GM23338 (cell line): Measurements from ENCODE around the gene CD6. TPM values are rescaled to one million over a fixed set of nuclear protein-coding genes. Genes with fewer than 3 reads are reported as not detected.

ENCODE experiments used
- ATAC-seq: fragments of 200-7000 bp; cut with Tn5 transposase; 3 replicates; pipeline ENCODE4 v1.9.1; 2020
- DNase-seq: peaks from one replicate; pipeline ENCODE4 v3.0.0-alpha.2; 2015; ENCODE audit warnings: low spot score
- H2AFZ ChIP-seq: fragments of 200-600 bp; sonication (generic); 2 replicates; pipeline ENCODE4 v1.8.0; 2016; ENCODE audit warnings: antibody characterized with exemption, mild to moderate bottlenecking, moderate library complexity
- H3F3A ChIP-seq: fragments of 200-600 bp; sonication (generic); replicated peaks from 2 replicates; pipeline ENCODE4 v1.8.0; 2017; ENCODE audit warnings: antibody characterized with exemption, mixed run types, low read depth
- H3K27ac ChIP-seq: fragments of 200-600 bp; sonication (generic); 2 replicates; pipeline ENCODE4 v1.6.1; 2016; ENCODE audit warnings: low read depth
- H3K27me3 ChIP-seq: fragments of 200-600 bp; sonication (generic); 2 replicates; pipeline ENCODE4 v1.8.0; 2016; ENCODE audit warnings: mild to moderate bottlenecking, mixed run types, moderate library complexity; ENCODE audit not compliant: insufficient read depth
- H3K36me3 ChIP-seq: fragments of 200-600 bp; sonication (generic); 2 replicates; pipeline ENCODE4 v1.8.0; 2016; ENCODE audit warnings: mild to moderate bottlenecking; ENCODE audit not compliant: insufficient read depth
- H3K4me1 ChIP-seq: fragments of 200-600 bp; sonication (generic); 2 replicates; pipeline ENCODE4 v1.8.0; 2016; ENCODE audit warnings: mild to moderate bottlenecking, moderate library complexity; ENCODE audit not compliant: insufficient read depth
- H3K4me2 ChIP-seq: fragments of 200-600 bp; sonication (generic); 2 replicates; pipeline ENCODE4 v1.7.1; 2017; ENCODE audit warnings: mixed run types
- H3K4me3 ChIP-seq: fragments of 200-600 bp; sonication (generic); 2 replicates; pipeline ENCODE4 v1.6.1; 2016; ENCODE audit warnings: mixed run types
- H3K79me2 ChIP-seq: fragments of 200-600 bp; sonication (generic); replicated peaks from 2 replicates; pipeline ENCODE4 v1.8.0; 2017; ENCODE audit warnings: mild to moderate bottlenecking; ENCODE audit not compliant: insufficient read depth
- H3K9me2 ChIP-seq: fragments of 200-600 bp; sonication (generic); 2 replicates; pipeline ENCODE4 v1.8.0; 2017; ENCODE audit not compliant: insufficient read depth
- H4K20me1 ChIP-seq: fragments of 200-600 bp; sonication (generic); replicated peaks from 2 replicates; pipeline ENCODE4 v1.8.0; 2017; ENCODE audit warnings: mild to moderate bottlenecking; ENCODE audit not compliant: insufficient read depth
- H3K27ac Mint-ChIP-seq: 2 replicates; pipeline ENCODE4 v1.8.0; 2020; ENCODE audit warnings: inconsistent platforms, mild to moderate bottlenecking, moderate library complexity, mixed read lengths
- H3K27me3 Mint-ChIP-seq: 3 replicates; pipeline ENCODE4 v1.8.0; 2022; ENCODE audit warnings: low read depth, mild to moderate bottlenecking, moderate library complexity, mixed read lengths, inconsistent platforms; ENCODE audit not compliant: insufficient read depth, poor library complexity
- H3K36me3 Mint-ChIP-seq: 3 replicates; pipeline ENCODE4 v1.8.0; 2021; ENCODE audit warnings: low read depth, mild to moderate bottlenecking, inconsistent platforms, moderate library complexity, mixed read lengths
- H3K4me1 Mint-ChIP-seq: 3 replicates; pipeline ENCODE4 v1.8.0; 2020; ENCODE audit warnings: mild to moderate bottlenecking, inconsistent platforms, mixed read lengths
- H3K4me3 Mint-ChIP-seq: 3 replicates; pipeline ENCODE4 v1.8.0; 2021; ENCODE audit warnings: moderate library complexity, mild to moderate bottlenecking, inconsistent platforms, mixed read lengths
- H3K9me3 Mint-ChIP-seq: 3 replicates; pipeline ENCODE4 v1.8.0; 2020; ENCODE audit warnings: moderate library complexity, mild to moderate bottlenecking, inconsistent platforms, mixed read lengths
- CTCF ChIP-seq, 2 experiments: fragments of 200-600 bp in 1 of 2; sonication (generic) in 1 of 2; conservative IDR thresholded peaks; 2 replicates each; pipeline versions ENCODE4 v1.5.1 to v1.6.1; 2016 to 2017; ENCODE audit warnings: antibody characterized with exemption in 2 of 2, low read depth in 2 of 2, mild to moderate bottlenecking in 2 of 2, moderate library complexity in 1 of 2
- JUNB ChIP-seq: IDR thresholded peaks from one replicate; pipeline ENCODE4 v1.6.1; 2016; ENCODE audit warnings: antibody characterized with exemption; ENCODE audit not compliant: unreplicated experiment
- NANOG ChIP-seq: IDR thresholded peaks from 2 replicates; pipeline ENCODE4 v1.6.1; 2016; ENCODE audit warnings: antibody characterized with exemption, borderline replicate concordance
- POLR2AphosphoS5 ChIP-seq: IDR thresholded peaks from 2 replicates; pipeline ENCODE4 v1.6.1; 2016; ENCODE audit warnings: antibody characterized with exemption, low read depth
- ZNF114 ChIP-seq: fragments of 250-450 bp; sonication (Bioruptor Pico); IDR thresholded peaks from 2 replicates; pipeline ENCODE4 v1.5.0; 2020; ENCODE audit warnings: mild to moderate bottlenecking, moderate library complexity
- polyA plus RNA-seq: library from polyadenylated mRNA; unstranded; fragments of >200 nt; fragmentation: Nextera tagmentation; extraction: Ambion mirVana; gene quantifications from 2 replicates; pipeline ENCODE4 v1.2.1, GENCODE V29; 2016
- total RNA-seq: library from RNA; depleted of rRNA; stranded (reverse); fragments of >200 nt; shearing (Covaris generic); gene quantifications from 2 replicates; pipeline ENCODE4 v1.2.3, GENCODE V29; 2014

The CD6 gene
- total and polyA plus RNA-seq, 2 experiments from 2014 or later: 0.49 TPM; not detected in 1

- Mint-ChIP-seq H3K4me1 (peaks cover 26% of the 10 kb centered on the region), H3K27me3 (peaks cover 70% of the 10 kb centered on the region), H3K36me3 (no peaks in the 10 kb centered on the region), H3K9me3 (no peaks in the 10 kb centered on the region; the same call in 2 of the 3 replicates), H3K27ac (no peak overlapping the region), H3K4me3 (peak overlapping the region; percentile 76)
- H3K4me2 ChIP-seq: peak overlapping the region; percentile 89
- TF ChIP-seq JUNB: no peak
- peak; percentile 39; the same call in 1 of the 2 replicates for TF ChIP-seq POLR2AphosphoS5
- TF ChIP-seq NANOG: no peak
- peak overlapping the region; percentile 59 for H3K4me3 ChIP-seq
- no peaks in the 10 kb centered on the region; the same call in 1 of the 2 replicates for H4K20me1 ChIP-seq
- H2AFZ ChIP-seq: peak overlapping the region; percentile 97
- no peaks in the 10 kb centered on the region for H3K79me2 ChIP-seq
- peak; percentile 87 for ATAC-seq
- H3F3A ChIP-seq: no peaks in the 10 kb centered on the region
- H3K27ac ChIP-seq: no peak overlapping the region
- no peaks in the 10 kb centered on the region for H3K9me2 ChIP-seq
- no peaks in the 10 kb centered on the region for H3K36me3 ChIP-seq
- peaks cover 80% of the 10 kb centered on the region for H3K27me3 ChIP-seq
- DNase-seq: peak; percentile 96
- peaks cover 4% of the 10 kb centered on the region; the same call in 1 of the 2 replicates for H3K4me1 ChIP-seq
Measured at GRCh38 chr11:61007956-61008896, 36.7 kb downstream of the CD6 start.

DNA sequence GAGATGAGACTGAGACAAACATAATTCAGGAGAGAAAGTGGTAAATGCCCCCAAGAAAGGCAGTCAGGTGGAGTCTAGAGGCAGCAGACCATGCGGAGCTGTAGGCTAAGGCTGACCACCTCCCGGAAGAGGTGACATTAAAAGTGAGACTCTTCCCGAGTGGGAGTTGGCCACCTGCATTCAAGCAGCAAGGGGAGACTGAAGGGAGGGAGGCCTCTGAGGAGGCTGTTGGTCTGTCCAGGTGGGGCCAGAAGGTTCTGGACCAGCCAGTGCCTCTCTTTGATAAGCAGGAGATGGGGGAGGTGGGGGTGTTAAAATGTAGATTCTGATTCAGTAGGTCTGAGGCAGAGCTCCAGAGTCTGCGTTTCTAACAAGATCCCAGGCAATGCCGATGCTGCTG, 37.5 kb downstream of the CD6 start:
- Mint-ChIP-seq H3K36me3 (no peaks in the 10 kb centered on the region), H3K27ac (no peak overlapping the region), H3K4me1 (peaks cover 24% of the 10 kb centered on the region), H3K27me3 (peaks cover 69% of the 10 kb centered on the region), H3K4me3 (peak overlapping the region; percentile 76; the same call in 1 of the 3 replicates), H3K9me3 (no peaks in the 10 kb centered on the region; the same call in 2 of the 3 replicates)
- no peaks in the 10 kb centered on the region; the same call in 1 of the 2 replicates for H4K20me1 ChIP-seq
- no peak overlapping the region for H3K27ac ChIP-seq
- H3K4me2 ChIP-seq: peak overlapping the region; percentile 89; the same call in 1 of the 2 replicates
- DNase-seq (no peak), ATAC-seq (no peak)
- H3K79me2 ChIP-seq: no peaks in the 10 kb centered on the region
- H3K9me2 ChIP-seq: no peaks in the 10 kb centered on the region
- TF ChIP-seq ZNF114 (CRISPR knock-in tag): no peak
- peak overlapping the region; percentile 59; the same call in 1 of the 2 replicates for H3K4me3 ChIP-seq
- H2AFZ ChIP-seq: no peak overlapping the region
- peaks cover 4% of the 10 kb centered on the region; the same call in 1 of the 2 replicates for H3K4me1 ChIP-seq
- H3K27me3 ChIP-seq: peaks cover 77% of the 10 kb centered on the region
- H3F3A ChIP-seq: no peaks in the 10 kb centered on the region
- H3K36me3 ChIP-seq: no peaks in the 10 kb centered on the region

DNA sequence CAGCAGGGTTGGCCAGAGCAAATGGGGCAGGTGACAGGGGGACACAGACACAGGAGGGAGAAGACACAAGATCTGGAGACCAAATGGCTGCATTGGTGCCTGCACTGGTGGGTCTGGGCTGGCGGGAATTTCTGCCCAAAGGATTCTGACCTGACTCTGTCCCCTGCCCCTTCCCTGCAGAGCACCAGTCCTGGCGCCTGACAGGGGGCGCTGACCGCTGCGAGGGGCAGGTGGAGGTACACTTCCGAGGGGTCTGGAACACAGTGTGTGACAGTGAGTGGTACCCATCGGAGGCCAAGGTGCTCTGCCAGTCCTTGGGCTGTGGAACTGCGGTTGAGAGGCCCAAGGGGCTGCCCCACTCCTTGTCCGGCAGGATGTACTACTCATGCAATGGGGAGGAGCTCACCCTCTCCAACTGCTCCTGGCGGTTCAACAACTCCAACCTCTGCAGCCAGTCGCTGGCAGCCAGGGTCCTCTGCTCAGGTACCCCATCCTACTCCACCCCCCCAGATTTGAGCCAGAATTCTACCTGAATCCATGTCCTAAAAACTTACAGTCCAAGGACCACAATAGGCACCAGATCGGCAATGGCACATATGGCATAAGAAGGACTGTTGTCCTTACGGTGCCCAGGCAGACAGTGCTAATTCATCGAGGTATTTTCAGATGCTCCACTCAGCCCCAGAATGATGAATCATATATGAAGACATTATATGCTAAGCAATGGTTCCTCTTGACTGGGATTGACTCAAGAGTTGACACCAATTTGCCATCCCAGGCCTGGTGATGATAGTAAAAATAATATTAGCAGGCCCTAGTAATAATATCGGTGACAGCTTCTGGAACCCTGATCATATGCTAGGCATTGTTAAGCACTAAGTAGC, 38.2 kb downstream of the CD6 start:
- Histone ChIP-seq H3K36me3 (no peaks in the 10 kb centered on the region), H3K4me1 (peaks cover 4% of the 10 kb centered on the region; the same call in 1 of the 2 replicates), H3K27me3 (peaks cover 71% of the 10 kb centered on the region), H3K9me2 (no peaks in the 10 kb centered on the region), H3K4me3 (no peak overlapping the region), H2AFZ (no peak overlapping the region), H3K27ac (no peak overlapping the region), H3F3A (no peaks in the 10 kb centered on the region), H4K20me1 (no peaks in the 10 kb centered on the region; the same call in 1 of the 2 replicates), H3K4me2 (no peak overlapping the region), H3K79me2 (no peaks in the 10 kb centered on the region)
- Mint-ChIP-seq H3K4me1 (peaks cover 18% of the 10 kb centered on the region), H3K27ac (no peak overlapping the region), H3K36me3 (no peaks in the 10 kb centered on the region), H3K27me3 (peaks cover 63% of the 10 kb centered on the region), H3K9me3 (no peaks in the 10 kb centered on the region; the same call in 2 of the 3 replicates), H3K4me3 (no peak overlapping the region)
- ATAC-seq (no peak), DNase-seq (no peak)
- TF ChIP-seq CTCF (conservative IDR thresholded peaks at IDR 0.05; ENCODE audit: low read depth in 2 of 2) (peak; percentile 39 to 51; a peak in 3 of 4 replicates), ZNF114 (CRISPR knock-in tag) (no peak), JUNB (no peak)
